ENCODE data around the gene GPR85.

Gene GPR85

GRCh38 chr7:113119429-113119828, 32.8 kb upstream of the GPR85 start:
- no peak overlapping the region for H3K4me3 ChIP-seq (ENCODE audit: control insufficient read depth, low read depth, low read length)
- no peak for DNase-seq (ENCODE audit: low read depth)

GRCh38 chr7:113118074-113118959, 31.7 kb upstream of the GPR85 start, which contains the start of gene SMIM30:
TSS of gene SMIM30 (minus strand) at chr7:113118554. CDS start at chr7:113117578, 976 bp downstream.
- peak within 1 kb of the TSS; percentile 96 for H3K4me3 ChIP-seq (ENCODE audit: control insufficient read depth, low read depth, low read length)
- TF ChIP-seq CTCF (conservative IDR thresholded peaks at IDR 0.05; ENCODE audit: control insufficient read depth, insufficient read depth, low read depth, low read length) = no peak
- peak; percentile 85 for DNase-seq (ENCODE audit: low read depth)

More at GRCh38 chr7:113119429-113119828, 32.8 kb upstream of the GPR85 start:
- no peak for TF ChIP-seq CTCF (conservative IDR thresholded peaks at IDR 0.05; ENCODE audit: control insufficient read depth, insufficient read depth, low read depth, low read length)

- H3K4me3 ChIP-seq (ENCODE audit: control insufficient read depth, low read depth, low read length) = peak overlapping the region; percentile 96
- peak; percentile 7 for DNase-seq (ENCODE audit: low read depth)
These were observed 30.7 kb upstream of the GPR85 start for GRCh38 chr7:113117374-113117774.

GRCh38 chr7:113113912-113114311, 27.3 kb upstream of the GPR85 start:
- H3K4me3 ChIP-seq (ENCODE audit: control insufficient read depth, low read depth, low read length) = no peak overlapping the region
- TF ChIP-seq CTCF (conservative IDR thresholded peaks at IDR 0.05; ENCODE audit: control insufficient read depth, insufficient read depth, low read depth, low read length) = peak; percentile 16
- DNase-seq (ENCODE audit: low read depth) = peak; percentile 27

GRCh38 chr7:113109718-113110117, 23.1 kb upstream of the GPR85 start:
- TF ChIP-seq CTCF (conservative IDR thresholded peaks at IDR 0.05; ENCODE audit: control insufficient read depth, insufficient read depth, low read depth, low read length) = no peak
- no peak overlapping the region for H3K4me3 ChIP-seq (ENCODE audit: control insufficient read depth, low read depth, low read length)
- no peak for DNase-seq (ENCODE audit: low read depth)

GRCh38 chr7:113100121-113100603, 13.5 kb upstream of the GPR85 start:
- no peak for TF ChIP-seq CTCF (conservative IDR thresholded peaks at IDR 0.05; ENCODE audit: control insufficient read depth, insufficient read depth, low read depth, low read length)
- H3K4me3 ChIP-seq (ENCODE audit: control insufficient read depth, low read depth, low read length) = no peak overlapping the region
- DNase-seq (ENCODE audit: low read depth) = peak; percentile 50

GRCh38 chr7:113099284-113099919, 12.8 kb upstream of the GPR85 start:
- no peak for TF ChIP-seq CTCF (conservative IDR thresholded peaks at IDR 0.05; ENCODE audit: control insufficient read depth, insufficient read depth, low read depth, low read length)
- no peak for DNase-seq (ENCODE audit: low read depth)
- no peak overlapping the region for H3K4me3 ChIP-seq (ENCODE audit: control insufficient read depth, low read depth, low read length)
